Mesenchymal stem cell (in vitro differentiated cells and primary cell): ENCODE measurements around the gene RIC1.

ENCODE experiments used
- DNase-seq: peaks from one replicate; pipeline ENCODE4 v3.0.0-alpha.2; 2013
- H2AFZ ChIP-seq: one replicate; pipeline ENCODE4 v1.6.1; 2013; ENCODE audit warnings: low read depth, mild to moderate bottlenecking, control low read depth, inconsistent platforms, low read length, moderate library complexity
- H2AK5ac ChIP-seq: 2 replicates; pipeline ENCODE4 v1.6.1; 2013; ENCODE audit warnings: low read length, moderate library complexity, mild to moderate bottlenecking, inconsistent platforms; ENCODE audit not compliant: severe bottlenecking
- H2BK120ac ChIP-seq: one replicate; pipeline ENCODE4 v1.6.1; 2013; ENCODE audit warnings: low read depth, mild to moderate bottlenecking, inconsistent platforms, low read length, moderate library complexity
- H2BK12ac ChIP-seq, 2 experiments: one replicate each; pipeline ENCODE4 v1.6.1; 2013; ENCODE audit warnings: inconsistent platforms in 2 of 2, low read length in 2 of 2, mild to moderate bottlenecking in 2 of 2, moderate library complexity in 2 of 2, control low read depth in 1 of 2
- H2BK15ac ChIP-seq: one replicate; pipeline ENCODE4 v1.6.1; 2013; ENCODE audit warnings: mild to moderate bottlenecking, low read depth, inconsistent platforms; ENCODE audit not compliant: poor library complexity, severe bottlenecking
- H2BK5ac ChIP-seq: 2 replicates; pipeline ENCODE4 v1.6.1; 2013; ENCODE audit warnings: low read depth, mild to moderate bottlenecking, low read length, control low read depth, inconsistent platforms; ENCODE audit not compliant: poor library complexity, severe bottlenecking
- H3K14ac ChIP-seq, 2 experiments: one replicate each; pipeline ENCODE4 v1.6.1; 2013; ENCODE audit warnings: inconsistent platforms in 2 of 2, low read length in 2 of 2, control low read depth in 1 of 2, mild to moderate bottlenecking in 1 of 2, moderate library complexity in 1 of 2
- H3K18ac ChIP-seq, 2 experiments: one replicate each; pipeline ENCODE4 v1.6.1; 2013; ENCODE audit warnings: inconsistent platforms in 2 of 2, low read length in 2 of 2, control low read depth in 1 of 2, low read depth in 1 of 2, mild to moderate bottlenecking in 1 of 2
- H3K23ac ChIP-seq, 2 experiments: one replicate each; pipeline ENCODE4 v1.6.1; 2013; ENCODE audit warnings: inconsistent platforms in 2 of 2, low read length in 2 of 2, mild to moderate bottlenecking in 2 of 2, moderate library complexity in 2 of 2, control low read depth in 1 of 2
- H3K27ac ChIP-seq: 2 replicates; pipeline ENCODE4 v1.5.1; 2013; ENCODE audit warnings: mild to moderate bottlenecking, moderate library complexity, low read length, control low read depth, inconsistent platforms; ENCODE audit not compliant: poor library complexity, severe bottlenecking
- H3K27me3 ChIP-seq, 2 experiments: 2 replicates each; pipeline versions ENCODE4 v1.6.1 to v1.7.0; 2013; ENCODE audit warnings: low read length in 2 of 2, mild to moderate bottlenecking in 2 of 2, moderate library complexity in 2 of 2, control low read depth in 1 of 2, inconsistent platforms in 1 of 2; ENCODE audit not compliant: control insufficient read depth in 1 of 2, insufficient read depth in 1 of 2
- H3K36me3 ChIP-seq, 2 experiments: 2 replicates each; pipeline versions ENCODE4 v1.6.1 to v1.7.0; 2013; ENCODE audit warnings: low read length in 2 of 2, control low read depth in 1 of 2, inconsistent platforms in 1 of 2, low read depth in 1 of 2, mild to moderate bottlenecking in 1 of 2; ENCODE audit not compliant: insufficient read depth in 2 of 2, control insufficient read depth in 1 of 2
- H3K4ac ChIP-seq, 2 experiments: one replicate each; pipeline ENCODE4 v1.6.1; 2013; ENCODE audit warnings: inconsistent platforms in 2 of 2, low read length in 2 of 2, mild to moderate bottlenecking in 2 of 2, moderate library complexity in 2 of 2, control low read depth in 1 of 2, low read depth in 1 of 2
- H3K4me1 ChIP-seq: 2 replicates; pipeline ENCODE4 v1.6.1; 2013; ENCODE audit warnings: low read depth, low read length, control low read depth; ENCODE audit not compliant: control insufficient read depth, insufficient read depth
- H3K4me2 ChIP-seq: 2 replicates; pipeline ENCODE4 v1.6.1; 2013; ENCODE audit warnings: low read length, mild to moderate bottlenecking, inconsistent platforms; ENCODE audit not compliant: poor library complexity, severe bottlenecking
- H3K4me3 ChIP-seq, 2 experiments: 2 replicates each; pipeline versions ENCODE4 v1.5.1 to v1.7.0; 2013; ENCODE audit warnings: low read length in 2 of 2, mild to moderate bottlenecking in 2 of 2, control low read depth in 1 of 2, low read depth in 1 of 2; ENCODE audit not compliant: insufficient read depth in 1 of 2
- H3K79me1 ChIP-seq: replicated peaks from 2 replicates; pipeline ENCODE4 v1.6.1; 2013; ENCODE audit warnings: mild to moderate bottlenecking, control low read depth, low read length, inconsistent platforms; ENCODE audit not compliant: poor library complexity, severe bottlenecking
- H3K9ac ChIP-seq: 2 replicates; pipeline ENCODE4 v1.7.0; 2013; ENCODE audit warnings: mild to moderate bottlenecking, low read length, moderate library complexity
- H3K9me3 ChIP-seq: 2 replicates; pipeline ENCODE4 v1.7.0; 2013; ENCODE audit warnings: mild to moderate bottlenecking, low read length; ENCODE audit not compliant: control insufficient read depth
- H4K8ac ChIP-seq: one replicate; pipeline ENCODE4 v1.6.1; 2013; ENCODE audit warnings: inconsistent platforms, mild to moderate bottlenecking, low read length, moderate library complexity
- H4K91ac ChIP-seq: one replicate; pipeline ENCODE4 v1.6.1; 2013; ENCODE audit warnings: mild to moderate bottlenecking, low read length, inconsistent platforms
- WGBS: methylation state at CpG from one replicate; pipeline ENCODE4 v1.1.7; 2013; ENCODE audit warnings: mixed read lengths; 5-methylcytosine and 5-hydroxymethylcytosine counted together

The RIC1 gene

DNA sequence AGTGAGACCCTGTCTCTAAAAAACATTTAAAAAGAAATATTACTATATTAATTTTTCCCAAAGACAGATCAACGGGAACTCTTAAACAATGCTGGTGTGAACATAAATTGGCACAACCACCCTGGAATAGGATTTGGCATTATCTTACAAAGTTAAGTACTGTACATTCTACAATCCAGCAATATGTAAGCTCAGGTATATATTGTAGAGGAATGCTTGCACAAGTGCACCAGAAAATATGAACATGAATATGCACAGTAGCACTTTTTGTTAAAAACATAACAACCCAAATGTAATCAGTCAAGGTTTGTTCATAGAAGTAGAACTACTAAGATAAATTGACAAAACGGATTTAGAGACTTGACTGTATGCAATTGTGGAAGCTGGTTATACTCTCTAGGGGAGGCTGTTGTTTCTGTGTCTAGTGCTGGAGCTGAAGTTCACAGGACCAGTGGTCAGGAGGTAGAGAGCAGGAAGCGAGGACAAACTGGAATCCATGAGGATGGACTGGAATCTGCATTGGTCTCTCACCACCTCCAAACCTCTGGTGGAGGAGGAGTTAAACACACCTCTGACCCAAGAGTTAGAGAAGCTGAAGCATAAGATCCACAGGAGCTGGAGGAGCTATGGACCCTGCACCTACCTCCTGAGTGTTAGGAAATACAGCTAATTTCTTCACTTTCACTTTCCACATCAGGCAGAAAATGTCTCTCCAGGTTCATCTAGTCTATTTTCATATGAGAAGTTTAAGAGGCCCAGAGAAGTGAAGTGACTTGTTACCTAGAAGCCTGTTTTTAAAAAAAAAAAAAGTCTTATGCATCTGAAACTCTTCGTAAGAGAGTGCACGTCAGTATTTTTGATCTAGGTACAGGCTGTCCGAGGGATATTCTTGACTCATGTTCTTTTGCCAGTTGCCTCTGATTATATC is 20.3 kb upstream of the RIC1 start:
- no peak overlapping the region for H3K4ac ChIP-seq
- H3K27me3 ChIP-seq: no peaks in the 10 kb centered on the region
- no peaks in the 10 kb centered on the region for H3K79me1 ChIP-seq
- no peak overlapping the region for H2BK15ac ChIP-seq
- no peak overlapping the region for H2BK12ac ChIP-seq
- peak overlapping the region; percentile 81 for H3K9ac ChIP-seq
- no peak overlapping the region for H4K91ac ChIP-seq
- H3K4me3 ChIP-seq: peak overlapping the region in 1 of 2 experiments; percentile 77
- no peak overlapping the region for H2AK5ac ChIP-seq
- no peaks in the 10 kb centered on the region for H3K9me3 ChIP-seq
- WGBS: over 99% methylated on average over 5 of the region's 6 CpGs
- H3K23ac ChIP-seq: no peak overlapping the region
- H4K8ac ChIP-seq: no peak overlapping the region
- DNase-seq: no peak
- H2AFZ ChIP-seq: no peak overlapping the region
- H2BK120ac ChIP-seq: no peak overlapping the region
- H2BK5ac ChIP-seq: no peak overlapping the region
- no peak overlapping the region for H3K14ac ChIP-seq
- no peaks in the 10 kb centered on the region for H3K36me3 ChIP-seq
- H3K4me1 ChIP-seq: peaks cover 4% of the 10 kb centered on the region
- H3K4me2 ChIP-seq: no peak overlapping the region
- H3K27ac ChIP-seq: no peak overlapping the region
- H3K18ac ChIP-seq: no peak overlapping the region

DNA sequence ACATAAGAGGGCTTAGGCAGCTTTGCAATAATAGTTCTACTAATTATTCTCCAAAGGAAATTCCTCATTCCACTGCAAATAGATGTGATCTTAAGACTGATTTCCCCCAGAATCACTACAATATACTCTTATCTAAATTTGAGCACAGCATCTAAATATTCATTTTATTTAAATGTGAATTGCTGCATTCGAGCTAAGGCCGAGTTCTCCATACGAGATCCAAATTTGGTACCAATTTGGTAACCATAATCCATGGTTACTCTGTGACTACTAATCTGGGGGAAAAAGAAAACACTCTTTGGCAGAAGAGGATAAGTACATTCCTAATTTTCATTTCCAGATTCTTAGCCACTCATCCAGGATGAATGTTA is 19.7 kb upstream of the RIC1 start:
- Histone ChIP-seq H2BK120ac (no peak overlapping the region), H2BK12ac (no peak overlapping the region), H4K91ac (no peak overlapping the region), H3K4me3 (peak overlapping the region in 1 of 2 experiments; percentile 77), H3K9ac (peak overlapping the region; percentile 81), H2BK15ac (no peak overlapping the region), H3K4ac (no peak overlapping the region), H3K4me1 (peaks cover 4% of the 10 kb centered on the region), H3K27ac (no peak overlapping the region), H3K23ac (no peak overlapping the region), H3K79me1 (no peaks in the 10 kb centered on the region), H3K14ac (no peak overlapping the region), H3K4me2 (no peak overlapping the region), H3K27me3 (no peaks in the 10 kb centered on the region), H2AK5ac (no peak overlapping the region), H2BK5ac (no peak overlapping the region), H3K18ac (no peak overlapping the region), H4K8ac (no peak overlapping the region), H2AFZ (no peak overlapping the region), H3K36me3 (no peaks in the 10 kb centered on the region), H3K9me3 (no peaks in the 10 kb centered on the region)
- no peak for DNase-seq
- 100% methylated on average over 3 of the region's 3 CpGs for WGBS

DNA sequence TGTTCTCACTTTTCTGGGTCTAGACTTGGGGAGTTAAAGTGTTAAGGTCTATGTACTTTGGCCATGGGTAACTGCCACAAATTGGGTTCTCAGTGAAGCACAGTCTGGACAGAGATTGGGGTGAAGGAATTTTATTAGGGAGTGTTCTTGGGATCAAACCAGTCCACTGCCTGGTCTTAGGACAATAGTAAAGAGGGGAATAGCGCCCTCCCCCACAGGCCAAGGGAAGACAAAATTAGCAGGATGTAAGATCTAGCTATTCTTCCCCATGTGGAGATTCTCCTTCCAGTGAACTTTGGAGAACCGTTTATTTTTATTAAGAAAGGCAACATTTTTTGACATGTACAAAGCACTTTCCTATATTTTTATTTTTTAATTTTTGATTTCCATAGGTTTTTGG is 18.4 kb upstream of the RIC1 start:
- H2BK120ac ChIP-seq: no peak overlapping the region
- H3K4me2 ChIP-seq: no peak overlapping the region
- H2BK12ac ChIP-seq: no peak overlapping the region
- no peak overlapping the region for H2BK15ac ChIP-seq
- no peak for DNase-seq
- no peak overlapping the region for H3K27ac ChIP-seq
- H3K9ac ChIP-seq: no peak overlapping the region
- H3K4me3 ChIP-seq: no peak overlapping the region
- no peak overlapping the region for H4K91ac ChIP-seq
- H3K79me1 ChIP-seq: peaks cover 1% of the 10 kb centered on the region
- H3K27me3 ChIP-seq: no peaks in the 10 kb centered on the region
- H4K8ac ChIP-seq: no peak overlapping the region
- no peaks in the 10 kb centered on the region for H3K36me3 ChIP-seq
- H3K18ac ChIP-seq: no peak overlapping the region
- H2AFZ ChIP-seq: no peak overlapping the region
- H3K14ac ChIP-seq: no peak overlapping the region
- no peak overlapping the region for H3K4ac ChIP-seq
- WGBS: 33% methylated on average over 1 of the region's 2 CpGs
- H2BK5ac ChIP-seq: no peak overlapping the region
- no peak overlapping the region for H3K23ac ChIP-seq
- no peaks in the 10 kb centered on the region for H3K9me3 ChIP-seq
- H2AK5ac ChIP-seq: no peak overlapping the region
- peaks cover 4% of the 10 kb centered on the region for H3K4me1 ChIP-seq

DNA sequence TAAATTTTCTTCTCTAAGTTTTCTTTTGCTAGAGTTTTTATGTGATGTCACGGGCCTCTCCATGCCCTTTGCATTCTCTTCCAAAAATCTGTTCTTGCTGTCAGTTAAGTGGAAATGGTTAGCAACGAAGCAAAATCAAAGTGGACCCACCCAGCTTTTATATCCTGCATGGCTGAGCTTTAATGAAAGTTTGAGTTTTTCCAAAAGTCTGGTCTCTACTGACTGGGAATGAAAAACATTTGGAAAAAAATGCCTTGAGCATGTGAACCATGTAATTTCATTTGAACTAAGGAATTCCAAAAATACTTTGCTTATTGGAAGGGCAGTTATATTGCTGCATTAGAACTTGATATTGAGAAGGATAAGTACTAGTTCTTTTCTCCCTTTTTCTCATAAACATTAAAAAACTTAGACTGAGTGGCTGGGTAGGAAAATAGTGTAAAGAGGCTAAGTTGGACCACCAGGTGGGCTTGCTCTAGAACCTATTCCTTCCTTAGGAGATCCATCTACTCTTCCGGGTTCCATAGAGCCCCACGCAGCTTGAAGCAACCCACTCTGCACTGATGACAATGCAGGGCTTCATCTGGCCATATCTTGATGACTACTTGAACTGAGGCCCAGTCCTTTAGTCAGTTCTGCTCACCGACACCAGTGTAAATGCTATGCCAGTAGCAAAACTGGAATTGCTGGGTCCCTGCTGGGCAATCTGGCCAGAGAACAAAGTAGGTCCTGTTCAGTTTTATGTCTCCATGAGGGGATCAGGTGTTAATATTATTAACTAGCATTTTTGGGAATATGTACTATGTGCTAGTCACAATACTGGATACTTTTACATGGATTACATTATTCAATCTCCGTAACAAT is 17.4 kb upstream of the RIC1 start:
- Histone ChIP-seq H2BK120ac (no peak overlapping the region), H4K8ac (no peak overlapping the region), H3K79me1 (peaks cover 3% of the 10 kb centered on the region), H3K27me3 (no peaks in the 10 kb centered on the region), H2BK15ac (no peak overlapping the region), H4K91ac (no peak overlapping the region), H3K23ac (no peak overlapping the region), H3K36me3 (no peaks in the 10 kb centered on the region), H3K4me2 (no peak overlapping the region), H3K4me1 (peaks cover 4% of the 10 kb centered on the region), H3K4ac (no peak overlapping the region), H3K18ac (no peak overlapping the region), H3K27ac (no peak overlapping the region), H3K14ac (no peak overlapping the region), H3K9ac (no peak overlapping the region), H2AK5ac (no peak overlapping the region), H3K9me3 (no peaks in the 10 kb centered on the region), H2AFZ (no peak overlapping the region), H3K4me3 (no peak overlapping the region), H2BK5ac (no peak overlapping the region), H2BK12ac (no peak overlapping the region)
- DNase-seq: no peak
- 93% methylated on average over 5 of the region's 6 CpGs for WGBS
